SK-N-MC (cell line): Measurements from ENCODE around the gene B4GALNT1.
"Not testable (repeated sequence)": the region's sequence is repeated elsewhere in the genome, so short reads cannot be mapped to it uniquely, and the experiment has no call there.

ENCODE experiments used
- DNase-seq: peaks from one replicate; pipeline ENCODE4 v3.0.0-alpha.2; 2011; ENCODE audit warnings: low read depth, low spot score
- H3K27ac ChIP-seq: fragments of 200-600 bp; sonication (generic); 2 replicates; pipeline ENCODE4 v1.5.1; 2016; ENCODE audit warnings: mixed run types
- H3K36me3 ChIP-seq: fragments of 200-600 bp; sonication (generic); 2 replicates; pipeline ENCODE4 v1.6.1; 2017; ENCODE audit warnings: antibody characterized with exemption, low read length, mixed read lengths; ENCODE audit not compliant: insufficient read depth
- H3K4me3 ChIP-seq: fragments of 200-600 bp; sonication (generic); 2 replicates; pipeline ENCODE4 v1.5.1; 2016
- H3K9ac ChIP-seq: fragments of 200-600 bp; sonication (generic); 2 replicates; pipeline ENCODE4 v1.8.0; 2017; ENCODE audit warnings: mixed run types, mixed read lengths; ENCODE audit not compliant: insufficient read length
- H3K9me3 ChIP-seq: fragments of 200-600 bp; sonication (generic); 2 replicates; pipeline ENCODE4 v1.6.1; 2017; ENCODE audit warnings: low read depth, mild to moderate bottlenecking, antibody characterized with exemption, low read length, moderate library complexity, mixed read lengths
- EZH2 ChIP-seq: fragments of 200-600 bp; sonication (generic); IDR thresholded peaks from one replicate; pipeline ENCODE4 v1.6.1; 2017; ENCODE audit warnings: antibody characterized with exemption
- FOXP2 ChIP-seq: optimal IDR thresholded peaks from 2 replicates; pipeline ENCODE3; 2011; ENCODE audit warnings: mild to moderate bottlenecking, moderate library complexity; ENCODE audit not compliant: insufficient read depth; ENCODE audit errors: extremely low read length, control extremely low read depth
- POLR2AphosphoS5 ChIP-seq: IDR thresholded peaks from 2 replicates; pipeline ENCODE4 v1.6.1; 2012; ENCODE audit warnings: mild to moderate bottlenecking, low read depth, low read length, borderline replicate concordance

The B4GALNT1 gene

DNA sequence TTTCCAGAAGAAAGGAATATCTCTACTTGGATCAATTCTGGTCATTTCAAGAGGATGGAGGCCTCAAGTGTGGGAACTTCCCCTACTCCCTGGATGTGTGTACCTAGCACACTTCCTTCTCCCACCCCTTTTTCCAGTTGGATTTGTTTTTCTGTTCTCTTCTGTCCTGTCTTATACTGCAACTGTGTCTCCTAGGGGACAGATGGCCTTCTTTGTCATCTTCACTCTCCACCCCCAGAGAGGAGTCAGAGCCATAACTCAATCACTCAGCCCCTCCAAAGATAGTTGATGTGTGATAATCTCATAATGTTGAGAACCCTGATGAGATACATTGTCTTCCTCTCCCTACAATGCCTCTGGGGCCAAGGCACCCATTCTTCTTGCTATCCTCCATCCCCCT, 30.5 kb downstream of the B4GALNT1 start:
- TF ChIP-seq FOXP2, result no peak
- TF ChIP-seq POLR2AphosphoS5, result no peak
- TF ChIP-seq EZH2, result no peak
- Histone ChIP-seq H3K9me3 (no peaks in the 10 kb centered on the region), H3K36me3 (peaks cover 12% of the 10 kb centered on the region; the same call in 1 of the 2 replicates), H3K27ac (no peak overlapping the region), H3K4me3 (no peak overlapping the region), H3K9ac (no peak overlapping the region)
- no peak for DNase-seq

GRCh38 chr12:57600395-57600794, 32.6 kb downstream of the B4GALNT1 start:
- Histone ChIP-seq H3K36me3 (peaks cover 12% of the 10 kb centered on the region; the same call in 1 of the 2 replicates), H3K4me3 (no peak overlapping the region), H3K9ac (no peak overlapping the region), H3K9me3 (no peaks in the 10 kb centered on the region), H3K27ac (no peak overlapping the region)
- TF ChIP-seq FOXP2, result no peak
- TF ChIP-seq EZH2, result no peak
- no peak for TF ChIP-seq POLR2AphosphoS5
- no peak for DNase-seq

DNA sequence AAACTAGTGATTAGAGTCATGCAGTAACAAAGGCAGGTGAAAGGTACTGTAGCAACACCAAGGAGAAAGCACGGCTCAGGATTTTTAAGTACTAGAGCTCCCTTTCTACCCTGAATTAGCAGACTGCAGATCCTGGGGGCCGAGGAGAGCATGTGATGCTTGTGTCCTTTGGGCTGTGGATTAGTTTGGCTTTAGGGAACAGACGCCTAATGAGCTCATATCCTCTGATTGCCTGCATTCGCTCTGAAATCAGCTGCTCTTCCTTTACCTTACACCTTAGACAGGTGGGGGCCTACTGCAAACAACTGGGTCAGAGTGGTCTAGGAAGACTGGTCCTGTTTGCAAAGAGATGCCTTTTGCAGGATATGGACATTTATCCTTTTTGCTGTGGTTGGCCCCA, 39.8 kb downstream of the B4GALNT1 start:
- no peak overlapping the region for H3K27ac ChIP-seq

GRCh38 chr12:57592551-57593165, 40.3 kb downstream of the B4GALNT1 start:
- Histone ChIP-seq H3K27ac (no peak overlapping the region), H3K9me3 (no peaks in the 10 kb centered on the region), H3K36me3 (no peaks in the 10 kb centered on the region; the same call in 1 of the 2 replicates), H3K9ac (no peak overlapping the region), H3K4me3 (no peak overlapping the region)
- TF ChIP-seq POLR2AphosphoS5, result no peak
- no peak for TF ChIP-seq EZH2
- TF ChIP-seq FOXP2, result no peak
- no peak for DNase-seq

More for the DNA sequence above, 39.8 kb downstream of the B4GALNT1 start:
- H3K4me3 ChIP-seq, result no peak overlapping the region
- TF ChIP-seq POLR2AphosphoS5 (no peak), EZH2 (no peak), FOXP2 (no peak)
- H3K9me3 ChIP-seq, result no peaks in the 10 kb centered on the region
- H3K9ac ChIP-seq, result no peak overlapping the region
- no peak for DNase-seq
- no peaks in the 10 kb centered on the region; the same call in 1 of the 2 replicates for H3K36me3 ChIP-seq

DNA sequence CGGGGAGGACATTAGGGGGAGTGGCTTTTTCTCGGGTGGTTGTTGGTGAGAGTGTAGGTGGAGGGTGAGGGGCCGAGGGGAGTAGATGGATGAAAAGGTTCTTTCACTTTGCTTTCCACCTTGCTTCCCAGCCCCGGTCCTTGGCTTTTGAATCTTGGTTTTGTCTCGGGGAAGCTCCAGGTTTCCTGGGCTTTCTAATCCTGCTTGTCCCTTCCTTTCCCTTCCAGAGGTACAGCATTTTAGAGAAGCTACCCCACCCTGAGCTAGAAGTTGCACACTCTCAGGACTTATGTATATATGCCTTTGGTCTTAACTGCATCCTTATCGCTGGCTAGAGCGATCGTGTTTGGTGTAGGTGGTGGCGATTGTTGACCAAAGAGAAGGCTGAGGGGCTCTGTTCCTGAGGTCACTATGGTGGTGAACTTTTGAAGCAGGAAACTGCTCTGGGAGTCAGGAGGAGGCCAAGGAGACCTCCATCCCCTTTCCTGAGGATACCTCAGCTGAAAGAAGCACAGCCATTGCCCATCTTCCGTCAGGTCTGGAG, 41.1 kb downstream of the B4GALNT1 start:
- H3K4me3 ChIP-seq, result peak overlapping the region; percentile 91
- TF ChIP-seq FOXP2, result no peak
- TF ChIP-seq POLR2AphosphoS5, result no peak
- TF ChIP-seq EZH2, result no peak
- no peaks in the 10 kb centered on the region; the same call in 1 of the 2 replicates for H3K36me3 ChIP-seq
- peak overlapping the region; percentile 79 for H3K9ac ChIP-seq
- H3K9me3 ChIP-seq, result no peaks in the 10 kb centered on the region
- no peak for DNase-seq
- H3K27ac ChIP-seq, result no peak overlapping the region

DNA sequence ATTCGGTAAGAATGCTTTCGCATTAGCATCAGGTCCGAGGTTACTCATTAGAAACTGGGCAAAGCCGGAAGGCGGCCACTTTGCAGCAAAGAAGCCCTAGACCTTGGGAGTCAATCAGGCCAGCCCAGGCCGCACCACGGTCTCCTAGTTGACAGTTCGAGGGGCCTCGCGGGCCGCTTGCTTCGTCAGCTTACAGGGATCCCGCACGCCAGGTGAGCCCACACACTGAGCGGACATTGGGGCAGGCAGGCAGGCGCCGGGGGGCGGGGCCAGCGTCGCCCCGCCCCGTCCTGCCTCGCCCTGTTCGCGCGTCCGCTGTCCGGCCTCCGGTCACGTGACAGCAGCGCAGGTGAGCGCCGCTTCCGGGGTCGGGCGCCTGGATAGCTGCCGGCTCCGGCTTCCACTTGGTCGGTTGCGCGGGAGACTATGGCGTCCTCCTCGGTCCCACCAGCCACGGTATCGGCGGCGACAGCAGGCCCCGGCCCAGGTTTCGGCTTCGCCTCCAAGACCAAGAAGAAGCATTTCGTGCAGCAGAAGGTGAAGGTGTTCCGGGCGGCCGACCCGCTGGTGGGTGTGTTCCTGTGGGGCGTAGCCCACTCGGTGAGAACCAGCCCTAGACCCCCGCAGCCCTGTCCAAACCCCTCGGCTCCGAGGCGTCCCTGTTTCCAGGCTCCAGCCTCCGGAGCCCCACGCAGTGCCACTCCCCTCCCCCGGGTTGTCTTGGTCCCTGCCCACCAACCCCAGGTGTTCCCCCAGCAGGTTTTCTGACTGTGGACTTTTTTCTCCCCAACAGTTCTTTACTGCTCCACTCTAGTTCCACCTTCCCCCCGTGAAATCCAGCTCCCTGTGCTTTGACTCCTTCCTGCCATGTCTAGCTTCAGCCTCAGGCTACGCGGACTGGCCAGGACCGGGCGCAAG, 41.9 kb downstream of the B4GALNT1 start, which contains the start of gene PIP4K2C:
TSS of gene PIP4K2C (plus strand) at position 329 of the 918 bp plus-strand sequence. CDS start at position 427, 98 bp downstream.
- no peak within 1 kb of the TSS for H3K27ac ChIP-seq

DNA sequence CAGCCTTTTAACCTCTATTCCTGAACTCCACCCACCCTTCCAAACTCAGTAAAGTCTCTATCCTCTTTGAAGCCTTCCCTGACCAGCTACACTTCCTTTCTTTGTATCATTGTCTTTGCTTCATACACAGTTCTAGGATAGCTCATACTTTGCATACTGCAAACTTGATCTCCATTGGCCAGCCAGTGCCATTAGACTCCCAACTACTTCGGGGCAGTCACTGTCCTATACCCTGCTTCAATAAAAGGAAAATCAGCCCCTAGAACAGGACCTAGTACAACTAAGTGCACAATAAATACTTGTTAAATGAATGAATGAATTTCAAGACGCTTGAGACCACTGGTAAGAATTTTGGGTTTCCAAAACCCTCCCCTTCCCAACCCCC, 42.5 kb downstream of the B4GALNT1 start:
- peak overlapping the region; percentile 79 for H3K9ac ChIP-seq
- no peak overlapping the region for H3K27ac ChIP-seq
- no peaks in the 10 kb centered on the region; the same call in 1 of the 2 replicates for H3K36me3 ChIP-seq
- no peak for DNase-seq
- TF ChIP-seq FOXP2, result no peak
- TF ChIP-seq EZH2, result no peak
- TF ChIP-seq POLR2AphosphoS5, result no peak
- no peaks in the 10 kb centered on the region for H3K9me3 ChIP-seq
- peak overlapping the region; percentile 91 for H3K4me3 ChIP-seq

More for the DNA sequence above, 41.9 kb downstream of the B4GALNT1 start, which contains the start of gene PIP4K2C:
- DNase-seq, result no peak
- Histone ChIP-seq H3K4me3 (peak within 1 kb of the TSS; percentile 91), H3K9me3 (no peaks in the 10 kb centered on the region), H3K9ac (peak within 1 kb of the TSS; percentile 79), H3K36me3 (no peaks in the 10 kb centered on the region; the same call in 1 of the 2 replicates)
- TF ChIP-seq FOXP2 (no peak), POLR2AphosphoS5 (peak; percentile 74)

GRCh38 chr12:57588951-57589610, 43.9 kb downstream of the B4GALNT1 start:
- not testable (repeated sequence) for H3K9ac ChIP-seq

More at GRCh38 chr12:57588951-57589610, 43.9 kb downstream of the B4GALNT1 start:
- H3K36me3 ChIP-seq, H3K4me3 ChIP-seq, H3K9me3 ChIP-seq, DNase-seq, H3K27ac ChIP-seq: not testable (repeated sequence)
